ENCODE measurements around the gene ZDHHC4. TPM values are rescaled to one million over a fixed set of nuclear protein-coding genes. Genes with fewer than 3 reads are reported as not detected.

The ZDHHC4 gene
- 40.4 and 55.2 TPM in 2 replicates for total RNA-seq

GRCh38 chr7:6577369-6578113 is at the start of gene ZDHHC4:
Gene ZDHHC4, plus strand, starts transcription at chr7:6577454. Its CDS starts 3,108 bp downstream, at chr7:6580562.

GRCh38 chr7:6551016-6551511 is 26.2 kb upstream of the ZDHHC4 start, which contains the start of gene GRID2IP:
Gene GRID2IP, minus strand, starts transcription at chr7:6551461. Its CDS starts 25 bp downstream, at chr7:6551436.

GRCh38 chr7:6589829-6590644 is 12.8 kb downstream of the ZDHHC4 start, which contains the start of gene INTS15:
Gene INTS15, plus strand, starts transcription at chr7:6590021. Its CDS starts 263 bp downstream, at chr7:6590284.

GRCh38 chr7:6614953-6615722 is 37.9 kb downstream of the ZDHHC4 start, which contains the start of gene ZNF853:
Gene ZNF853, plus strand, starts transcription at chr7:6615610. Its CDS starts 565 bp downstream, at chr7:6616175.

DNA sequence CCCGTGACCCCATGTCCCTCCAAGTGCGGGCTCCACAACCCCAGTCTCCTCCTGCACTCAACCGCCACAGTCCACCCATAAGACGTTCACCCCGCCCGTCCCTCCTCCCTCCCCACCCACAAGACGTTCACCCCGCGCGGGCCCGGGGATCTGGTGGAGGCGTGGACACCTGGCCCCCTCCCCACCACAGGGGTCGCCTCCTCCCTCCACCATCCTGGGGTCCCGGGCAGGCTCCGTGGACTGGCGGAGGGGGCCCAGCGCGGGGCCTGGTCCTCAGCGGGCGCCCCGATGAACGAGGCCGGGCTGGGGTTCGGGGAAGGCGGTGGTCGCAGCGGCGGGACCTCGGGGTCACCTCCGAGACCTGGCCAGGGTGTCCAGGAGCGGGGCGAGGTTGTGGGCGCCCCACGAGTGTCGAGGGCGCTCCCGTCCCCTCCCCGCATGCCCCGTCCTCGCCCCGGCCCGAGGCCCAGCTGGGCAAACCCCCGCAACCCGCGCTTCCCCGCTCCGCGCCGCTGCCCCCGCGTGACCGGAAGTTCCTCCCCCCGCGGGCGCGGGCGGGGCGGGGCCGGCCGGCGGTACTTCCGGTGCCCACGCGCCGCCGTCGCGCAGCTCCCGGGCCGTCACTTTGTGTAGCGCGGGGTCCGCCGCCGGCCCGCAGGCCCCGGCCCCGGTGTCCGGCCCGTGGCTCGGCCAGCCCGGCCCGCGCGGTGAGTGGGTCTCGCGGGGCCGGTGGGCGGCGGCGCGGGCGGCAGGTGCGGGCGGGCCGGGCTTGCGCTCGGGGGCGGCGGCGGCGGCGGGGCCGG is 59.7 kb downstream of the ZDHHC4 start, which contains the start of gene ZNF316:
Gene ZNF316 (plus strand): TSS at position 578 of the 803 bp plus-strand sequence. CDS start 5,092 bp downstream, outside the sequence.

Other genes starting within 250 kb of the ZDHHC4 start
- gene FAM220A, start 228.5 kb upstream of the ZDHHC4 start, total RNA-seq = 18.6 and 27.6 TPM in 2 replicates
- 140 and 172 TPM in 2 replicates for gene RAC1, start 202.9 kb upstream of the ZDHHC4 start, total RNA-seq
- 9.3 and 19.4 TPM in 2 replicates for gene DAGLB, start 129.5 kb upstream of the ZDHHC4 start, total RNA-seq
- gene KDELR2, start 93.3 kb upstream of the ZDHHC4 start, total RNA-seq = 106 and 120 TPM in 2 replicates
- 0.16 TPM in 1 of 2 replicates, not detected in the other for gene GRID2IP, start 26.0 kb upstream of the ZDHHC4 start, total RNA-seq
- 17.7 and 24.5 TPM in 2 replicates for gene INTS15, start 12.6 kb downstream of the ZDHHC4 start, total RNA-seq
- 0.11 and 2.4 TPM in 2 replicates for gene ZNF853, start 38.2 kb downstream of the ZDHHC4 start, total RNA-seq
- gene ZNF316, start 59.9 kb downstream of the ZDHHC4 start, total RNA-seq = 11.5 and 12.4 TPM in 2 replicates
- gene ZNF12, start 129.5 kb downstream of the ZDHHC4 start, total RNA-seq = 6.4 and 7.0 TPM in 2 replicates
- 0.19 TPM in 1 of 2 replicates, not detected in the other for gene RSPH10B2, start 176.6 kb downstream of the ZDHHC4 start, total RNA-seq
- gene CCZ1B, start 248.8 kb downstream of the ZDHHC4 start, total RNA-seq = 15.9 and 30.5 TPM in 2 replicates